Parathyroid adenoma (tissue), 2 donors: Measurements from ENCODE around the gene PLEKHS1.

Source experiments
- H2AFZ ChIP-seq: fragments of 300-600 bp; sonication (generic); one replicate; pipeline ENCODE4 v1.7.0; 2017; ENCODE audit warnings: antibody characterized with exemption, mild to moderate bottlenecking
- H3K27ac ChIP-seq: fragments of 300-600 bp; sonication (generic); one replicate; pipeline ENCODE4 v1.7.0; 2017
- H3K27me3 ChIP-seq: fragments of 300-600 bp; sonication (generic); one replicate; pipeline ENCODE4 v1.7.0; 2017; ENCODE audit warnings: low read length; ENCODE audit not compliant: control insufficient read depth, insufficient read depth
- H3K36me3 ChIP-seq: fragments of 300-600 bp; sonication (generic); one replicate; pipeline ENCODE4 v1.7.0; 2017; ENCODE audit warnings: low read length; ENCODE audit not compliant: control insufficient read depth, insufficient read depth
- H3K4me1 ChIP-seq: fragments of 300-600 bp; sonication (generic); one replicate; pipeline ENCODE4 v1.7.0; 2017; ENCODE audit warnings: control low read depth
- H3K4me2 ChIP-seq: fragments of 300-600 bp; sonication (generic); one replicate; pipeline ENCODE4 v1.7.0; 2017; ENCODE audit warnings: low read length
- H3K4me3 ChIP-seq: fragments of 300-600 bp; sonication (generic); one replicate; pipeline ENCODE4 v1.7.0; 2017; ENCODE audit warnings: low read depth, low read length
- H3K79me2 ChIP-seq: fragments of 300-600 bp; sonication (generic); one replicate; pipeline ENCODE4 v1.7.0; 2017; ENCODE audit warnings: control low read depth
- H3K9ac ChIP-seq: fragments of 300-600 bp; sonication (generic); one replicate; pipeline ENCODE4 v1.7.0; 2017; ENCODE audit warnings: mild to moderate bottlenecking
- H3K9me3 ChIP-seq: fragments of 300-600 bp; sonication (generic); one replicate; pipeline ENCODE4 v1.7.0; 2017; ENCODE audit warnings: low read length; ENCODE audit not compliant: control insufficient read depth
- TF ChIP-seq, protein P1 (sequence below): fragments of 300-600 bp; sonication (generic); IDR thresholded peaks from one replicate; pipeline ENCODE4 v1.7.0; 2017; ENCODE audit warnings: antibody characterized with exemption, mild to moderate bottlenecking
- donor health status: primary hyperparathyroidism.

The PLEKHS1 gene

DNA sequence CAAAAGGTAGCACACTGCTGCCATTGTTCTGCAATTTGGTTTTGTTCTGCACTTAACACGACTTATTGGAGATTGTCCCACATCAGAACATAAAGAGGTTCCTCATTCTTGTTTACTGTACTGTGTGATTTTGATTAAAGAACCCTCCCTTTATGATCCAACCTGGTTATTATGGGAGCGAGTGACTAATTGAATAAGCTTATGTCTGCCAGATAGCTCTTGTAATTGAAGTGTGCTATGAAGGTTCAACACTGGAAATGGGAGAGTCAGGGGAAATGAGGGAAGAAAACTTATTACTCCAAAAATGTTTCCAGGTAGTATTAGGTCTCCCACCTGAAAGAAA is 37.9 kb upstream of the PLEKHS1 start:
- no peak overlapping the region for H3K9ac ChIP-seq
- H3K36me3 ChIP-seq = no peaks in the 10 kb centered on the region
- TF ChIP-seq, protein P1, sequence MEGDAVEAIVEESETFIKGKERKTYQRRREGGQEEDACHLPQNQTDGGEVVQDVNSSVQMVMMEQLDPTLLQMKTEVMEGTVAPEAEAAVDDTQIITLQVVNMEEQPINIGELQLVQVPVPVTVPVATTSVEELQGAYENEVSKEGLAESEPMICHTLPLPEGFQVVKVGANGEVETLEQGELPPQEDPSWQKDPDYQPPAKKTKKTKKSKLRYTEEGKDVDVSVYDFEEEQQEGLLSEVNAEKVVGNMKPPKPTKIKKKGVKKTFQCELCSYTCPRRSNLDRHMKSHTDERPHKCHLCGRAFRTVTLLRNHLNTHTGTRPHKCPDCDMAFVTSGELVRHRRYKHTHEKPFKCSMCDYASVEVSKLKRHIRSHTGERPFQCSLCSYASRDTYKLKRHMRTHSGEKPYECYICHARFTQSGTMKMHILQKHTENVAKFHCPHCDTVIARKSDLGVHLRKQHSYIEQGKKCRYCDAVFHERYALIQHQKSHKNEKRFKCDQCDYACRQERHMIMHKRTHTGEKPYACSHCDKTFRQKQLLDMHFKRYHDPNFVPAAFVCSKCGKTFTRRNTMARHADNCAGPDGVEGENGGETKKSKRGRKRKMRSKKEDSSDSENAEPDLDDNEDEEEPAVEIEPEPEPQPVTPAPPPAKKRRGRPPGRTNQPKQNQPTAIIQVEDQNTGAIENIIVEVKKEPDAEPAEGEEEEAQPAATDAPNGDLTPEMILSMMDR = no peak
- no peak overlapping the region for H3K4me3 ChIP-seq
- no peak overlapping the region for H2AFZ ChIP-seq
- H3K9me3 ChIP-seq = no peaks in the 10 kb centered on the region
- no peaks in the 10 kb centered on the region for H3K4me1 ChIP-seq
- no peak overlapping the region for H3K4me2 ChIP-seq
- H3K27ac ChIP-seq = no peak overlapping the region
- H3K27me3 ChIP-seq = no peaks in the 10 kb centered on the region
- H3K79me2 ChIP-seq = peaks cover 4% of the 10 kb centered on the region

DNA sequence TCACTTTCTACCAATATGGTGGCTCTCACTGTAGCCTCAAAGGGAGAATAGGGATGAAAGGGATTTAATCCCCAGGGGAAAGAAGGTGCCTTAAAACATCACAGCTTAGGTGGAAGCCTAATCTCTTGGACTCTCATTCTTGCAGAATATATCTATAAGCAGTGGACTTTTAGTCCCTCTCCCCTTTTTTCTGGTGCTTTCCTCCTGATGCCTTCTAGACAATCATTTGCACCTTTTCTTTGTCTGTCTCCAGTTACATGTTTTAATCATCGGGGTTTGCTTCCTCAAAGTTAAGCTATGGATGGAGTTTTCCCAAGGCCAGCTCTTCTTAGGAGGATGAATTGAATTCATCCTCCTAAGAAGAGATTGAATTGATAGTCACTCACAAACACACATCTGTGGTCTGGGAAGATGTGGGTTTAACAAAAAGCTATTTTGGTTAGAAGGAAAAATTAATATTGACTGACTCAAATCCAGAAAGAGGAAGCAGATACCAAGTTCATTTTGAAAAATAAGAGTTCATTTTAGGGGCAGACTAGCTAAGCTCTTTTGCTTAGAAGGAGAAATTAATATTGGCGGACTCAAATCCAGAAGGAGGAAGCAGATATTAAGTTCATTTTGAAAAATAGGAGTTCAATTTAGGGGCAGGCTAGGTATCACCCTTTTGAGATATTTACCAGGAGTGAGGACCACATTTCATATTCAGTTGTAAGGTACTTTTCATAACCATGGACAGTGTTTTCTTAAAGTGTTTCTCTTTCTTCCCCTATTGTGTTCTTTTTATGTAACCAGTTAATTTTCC is 35.2 kb upstream of the PLEKHS1 start:
- no peaks in the 10 kb centered on the region for H3K27me3 ChIP-seq
- H3K36me3 ChIP-seq = no peaks in the 10 kb centered on the region
- peaks cover 4% of the 10 kb centered on the region for H3K79me2 ChIP-seq
- no peak overlapping the region for H3K27ac ChIP-seq
- no peak overlapping the region for H3K9ac ChIP-seq
- no peak overlapping the region for H3K4me3 ChIP-seq
- TF ChIP-seq, protein P1 = no peak
- no peaks in the 10 kb centered on the region for H3K9me3 ChIP-seq
- H3K4me1 ChIP-seq = no peaks in the 10 kb centered on the region
- no peak overlapping the region for H2AFZ ChIP-seq
- no peak overlapping the region for H3K4me2 ChIP-seq

DNA sequence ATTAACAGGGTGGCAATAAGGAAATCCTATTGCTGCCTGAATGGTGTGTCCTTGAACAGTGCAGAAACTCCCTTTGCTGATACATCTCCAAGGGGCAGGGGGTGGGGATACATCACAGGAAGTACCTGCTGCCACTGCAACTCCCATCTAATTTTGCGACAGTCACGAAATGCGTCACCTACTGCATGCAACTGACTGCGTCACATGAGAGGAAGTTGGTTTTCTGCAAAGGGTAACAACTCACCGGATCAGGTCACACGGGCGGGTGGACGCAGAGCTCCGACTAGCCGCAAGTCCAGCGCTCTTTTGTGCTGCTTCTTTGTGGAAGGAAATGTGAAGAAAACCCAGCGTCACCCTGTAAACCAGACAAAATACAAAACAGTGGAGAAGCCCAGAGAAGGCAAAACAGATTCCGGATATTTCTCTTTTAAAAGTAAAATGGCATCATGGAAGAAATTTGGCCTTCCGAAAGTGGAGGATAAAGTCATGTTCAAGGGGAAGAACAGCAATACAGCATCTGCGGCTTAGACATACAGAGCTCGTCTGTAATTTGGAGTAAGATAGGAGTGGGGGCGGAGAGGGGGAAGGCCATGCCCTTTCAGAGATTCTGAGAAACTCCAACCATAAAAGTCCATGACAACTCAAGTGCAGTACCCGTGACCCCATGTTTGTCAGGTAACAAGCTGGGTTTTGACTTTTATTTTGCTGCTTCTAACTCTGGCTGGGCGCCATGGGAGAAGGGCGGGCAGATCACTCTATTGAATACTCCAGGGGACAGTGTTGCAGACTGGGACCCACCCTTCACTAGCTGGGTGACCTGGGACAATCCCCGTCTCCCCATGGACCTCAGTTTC is 32.3 kb upstream of the PLEKHS1 start:
- H3K36me3 ChIP-seq = no peaks in the 10 kb centered on the region

DNA sequence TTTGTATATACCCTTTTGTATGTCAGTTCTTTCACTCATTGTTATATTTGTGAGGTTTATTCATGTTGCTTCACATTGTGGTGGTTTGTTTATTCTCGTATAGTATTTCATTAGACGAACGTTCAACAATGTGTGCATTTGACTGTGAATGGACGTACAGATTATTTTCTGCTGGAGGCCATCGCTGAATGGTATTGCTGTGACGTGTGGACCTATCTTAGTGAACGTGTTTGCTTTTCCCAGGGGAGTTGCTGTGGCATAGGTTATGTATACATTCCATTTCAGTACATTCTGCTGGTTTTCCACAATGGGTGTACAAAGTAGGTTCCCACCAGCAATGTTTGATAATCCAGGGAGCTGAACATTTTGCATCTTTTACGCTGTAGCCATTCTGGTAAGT is 31.1 kb upstream of the PLEKHS1 start:
- Histone ChIP-seq H3K4me3 (no peak overlapping the region), H3K4me2 (no peak overlapping the region), H2AFZ (no peak overlapping the region), H3K27me3 (no peaks in the 10 kb centered on the region), H3K36me3 (no peaks in the 10 kb centered on the region), H3K9me3 (no peaks in the 10 kb centered on the region), H3K4me1 (no peaks in the 10 kb centered on the region), H3K9ac (no peak overlapping the region), H3K79me2 (no peaks in the 10 kb centered on the region), H3K27ac (no peak overlapping the region)
- TF ChIP-seq, protein P1 = no peak

More for the DNA sequence above, 32.3 kb upstream of the PLEKHS1 start:
- Histone ChIP-seq H3K79me2 (peaks cover 4% of the 10 kb centered on the region), H2AFZ (no peak overlapping the region), H3K27me3 (no peaks in the 10 kb centered on the region), H3K4me1 (no peaks in the 10 kb centered on the region), H3K4me3 (no peak overlapping the region), H3K27ac (no peak overlapping the region), H3K9me3 (no peaks in the 10 kb centered on the region), H3K4me2 (no peak overlapping the region), H3K9ac (no peak overlapping the region)
- TF ChIP-seq, protein P1 = no peak
